ENCODE data around the gene ABCG4.
A peak's percentile ranks its signal among the peaks of the same experiment; 100 is the strongest.
"Not testable (repeated sequence)": the region's sequence is repeated elsewhere in the genome, so short reads cannot be mapped to it uniquely, and the experiment has no call there.

ABCG4 gene

GRCh38 chr11:119116235-119116594, 32.6 kb upstream of the ABCG4 start:
- DNase-seq, result no peak

GRCh38 chr11:119116601-119117000, 32.3 kb upstream of the ABCG4 start:
- DNase-seq, result no peak

GRCh38 chr11:119117004-119117706, 31.7 kb upstream of the ABCG4 start:
- no peak for DNase-seq

- DNase-seq, result no peak
Observed at GRCh38 chr11:119118227-119118626, 30.6 kb upstream of the ABCG4 start.

GRCh38 chr11:119118946-119119345, 29.9 kb upstream of the ABCG4 start:
- no peak for DNase-seq

- no peak for DNase-seq
Observed at GRCh38 chr11:119120639-119121007, 28.2 kb upstream of the ABCG4 start.

GRCh38 chr11:119121008-119121810, 27.6 kb upstream of the ABCG4 start, which contains the start of gene HINFP:
Gene HINFP (plus strand): TSS chr11:119121580. CDS start chr11:119126945, 5,365 bp downstream.
- peak; percentile 98 for DNase-seq

- DNase-seq, result no peak
Observed at GRCh38 chr11:119121811-119122124, 27.1 kb upstream of the ABCG4 start.

GRCh38 chr11:119125821-119126220, 23.0 kb upstream of the ABCG4 start:
- no peak for DNase-seq

- no peak for DNase-seq
Observed at GRCh38 chr11:119126675-119127268, 22.1 kb upstream of the ABCG4 start.

- DNase-seq, result no peak
Observed at GRCh38 chr11:119130662-119131061, 18.2 kb upstream of the ABCG4 start.

- no peak for DNase-seq
Observed at GRCh38 chr11:119134389-119134978, 14.4 kb upstream of the ABCG4 start.

GRCh38 chr11:119139276-119139675, 9.6 kb upstream of the ABCG4 start:
- DNase-seq, result not testable (repeated sequence)

GRCh38 chr11:119144825-119145486, 3.9 kb upstream of the ABCG4 start:
- DNase-seq, result peak; percentile 44

GRCh38 chr11:119145551-119145950, 3.3 kb upstream of the ABCG4 start:
- no peak for DNase-seq

- DNase-seq, result no peak
Observed at GRCh38 chr11:119147604-119148333, 1.1 kb upstream of the ABCG4 start.

GRCh38 chr11:119148720-119149017, 183 bp upstream of the ABCG4 start:
- DNase-seq, result no peak

GRCh38 chr11:119149786-119150275, 979 bp downstream of the ABCG4 start:
- DNase-seq, result no peak

GRCh38 chr11:119152043-119152442, 3.2 kb downstream of the ABCG4 start:
- DNase-seq, result no peak

- DNase-seq, result no peak
Observed at GRCh38 chr11:119152604-119153003, 3.8 kb downstream of the ABCG4 start.

GRCh38 chr11:119153049-119153818, 4.4 kb downstream of the ABCG4 start:
- DNase-seq, result no peak

GRCh38 chr11:119154178-119154577, 5.3 kb downstream of the ABCG4 start:
- no peak for DNase-seq
